GM19043 (cell line): ENCODE data around the gene LTK.
"Not testable (repeated sequence)": the region's sequence is repeated elsewhere in the genome, so short reads cannot be mapped to it uniquely, and the experiment has no call there.

ENCODE experiments used
- ATAC-seq: cut with Tn5 transposase; IDR thresholded peaks from one replicate; pipeline ENCODE4 v1.9.1; 2021; ENCODE audit warnings: low read depth; ENCODE audit not compliant: unreplicated experiment

The LTK gene

DNA sequence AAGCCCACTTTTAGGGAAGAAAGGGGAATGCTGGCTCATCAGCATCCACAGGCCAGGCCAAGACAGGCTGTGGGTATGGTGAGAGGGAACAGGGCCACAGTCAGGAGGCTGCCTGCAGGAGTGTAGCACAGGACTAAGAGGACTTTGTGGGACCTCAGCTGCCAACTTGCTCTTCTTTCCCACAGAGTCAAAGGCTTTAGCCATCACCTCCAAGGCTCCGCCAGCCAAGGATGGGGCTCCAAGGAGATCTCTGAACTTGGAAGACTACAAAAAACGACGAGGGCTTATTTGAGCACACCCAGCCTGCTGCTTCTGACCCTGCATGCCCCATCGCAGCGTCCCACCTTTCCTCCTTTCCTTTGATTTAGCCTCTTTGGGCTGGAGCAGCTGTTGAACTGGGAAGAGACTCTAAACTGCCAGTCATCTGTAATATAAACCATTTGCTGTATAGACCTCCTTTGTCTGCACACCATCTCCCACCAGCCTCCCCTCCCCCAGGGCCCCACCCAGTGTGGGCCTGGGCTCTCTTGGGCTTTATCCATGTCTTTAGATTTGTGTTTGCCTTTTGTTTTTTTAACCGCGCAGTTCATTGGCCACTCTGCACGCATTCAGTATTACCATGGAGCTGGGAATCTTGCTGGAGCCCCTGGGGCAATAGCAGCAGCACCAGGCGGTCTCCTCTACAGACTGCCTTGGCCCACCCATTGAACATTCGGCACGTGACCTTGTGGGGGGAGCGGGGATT, 33.1 kb downstream of the LTK start:
- ATAC-seq: no peak

DNA sequence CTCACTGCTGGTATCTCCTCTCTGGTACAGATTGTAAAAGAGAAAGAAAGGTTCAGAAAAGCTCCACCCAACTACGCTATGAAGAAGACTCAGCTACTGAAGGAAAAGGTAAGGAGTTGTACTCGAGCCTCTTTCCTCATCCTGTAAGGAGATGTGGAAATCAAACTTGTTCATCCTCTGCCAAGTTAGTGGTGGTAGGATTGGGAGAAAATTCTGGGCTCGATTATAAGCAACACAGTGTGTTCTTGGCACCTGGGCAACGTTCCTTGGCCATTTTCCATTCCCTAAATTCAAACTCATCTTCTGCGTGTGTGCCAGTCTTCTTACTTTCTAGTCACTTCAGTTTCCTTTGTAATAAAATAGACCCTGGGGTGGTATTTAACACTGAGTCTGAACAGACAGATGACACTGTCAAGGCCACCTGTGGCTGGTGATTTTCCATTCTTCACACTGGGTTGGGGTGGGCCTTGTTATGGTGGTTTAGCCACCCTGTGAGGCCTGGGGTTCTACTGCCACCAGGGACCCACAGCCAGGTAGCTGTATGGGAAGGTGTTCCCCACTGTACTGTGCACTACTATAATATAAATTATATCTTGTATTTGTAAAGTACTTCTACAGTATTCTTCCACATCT, 37.1 kb downstream of the LTK start:
- ATAC-seq: no peak

DNA sequence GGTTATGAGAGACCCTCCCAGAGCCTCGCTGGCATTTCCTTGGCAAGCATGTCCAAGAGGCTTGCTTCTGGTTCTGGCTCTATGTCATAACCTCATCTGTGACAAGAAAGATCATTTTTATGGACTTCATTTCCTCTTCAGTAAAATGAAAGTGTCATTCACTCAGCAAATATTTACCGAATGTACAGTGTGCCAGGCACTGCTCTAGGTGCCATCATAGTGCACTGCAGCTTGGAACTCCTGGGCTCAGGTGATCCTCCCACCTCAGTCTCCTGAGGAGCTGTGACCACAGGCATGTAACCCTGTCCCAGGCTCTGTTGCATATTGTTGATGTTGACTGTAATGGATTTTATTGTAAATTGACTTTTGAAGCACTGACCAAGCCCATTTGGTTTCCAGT, 38.7 kb downstream of the LTK start:
- ATAC-seq: no peak

DNA sequence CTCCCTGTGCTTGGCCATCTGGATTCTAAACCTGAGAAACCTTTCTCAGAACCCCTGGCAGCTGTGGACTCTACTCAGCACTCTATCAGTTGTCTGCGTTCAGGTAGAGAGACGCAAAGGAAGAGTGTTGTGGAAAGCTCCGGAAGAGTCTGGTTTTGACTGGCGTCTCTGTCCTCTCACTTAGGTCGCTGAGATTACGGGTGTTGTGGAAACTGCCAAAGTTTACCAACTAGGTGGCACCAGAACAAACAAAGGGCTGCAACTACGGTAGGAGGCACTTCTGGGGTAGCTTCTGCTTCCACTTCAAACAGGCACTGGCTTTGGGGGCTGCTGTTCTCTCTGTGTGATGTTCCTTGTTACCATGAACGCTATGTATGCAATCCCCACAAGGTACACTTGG, 39.2 kb downstream of the LTK start:
- no peak for ATAC-seq

DNA sequence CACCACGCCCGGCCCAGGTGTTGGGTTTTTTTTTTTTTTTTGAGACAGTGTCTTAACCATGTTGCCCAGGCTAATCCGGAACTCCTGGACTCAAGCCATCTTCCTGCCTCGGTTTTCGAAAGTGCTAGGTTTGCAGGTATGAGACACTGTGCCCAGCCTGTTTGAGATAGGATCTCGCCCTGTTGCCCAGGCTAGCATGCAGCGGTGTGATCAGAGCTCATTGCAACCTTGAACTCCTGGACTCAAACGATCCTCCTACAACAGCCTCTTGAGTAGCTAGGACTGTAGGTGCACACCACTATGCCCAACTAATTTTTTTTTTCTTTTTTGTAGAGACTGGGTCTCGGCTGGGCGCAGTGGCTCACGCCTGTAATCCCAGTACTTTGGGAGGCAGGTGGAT, 40.2 kb downstream of the LTK start:
- no peak for ATAC-seq

DNA sequence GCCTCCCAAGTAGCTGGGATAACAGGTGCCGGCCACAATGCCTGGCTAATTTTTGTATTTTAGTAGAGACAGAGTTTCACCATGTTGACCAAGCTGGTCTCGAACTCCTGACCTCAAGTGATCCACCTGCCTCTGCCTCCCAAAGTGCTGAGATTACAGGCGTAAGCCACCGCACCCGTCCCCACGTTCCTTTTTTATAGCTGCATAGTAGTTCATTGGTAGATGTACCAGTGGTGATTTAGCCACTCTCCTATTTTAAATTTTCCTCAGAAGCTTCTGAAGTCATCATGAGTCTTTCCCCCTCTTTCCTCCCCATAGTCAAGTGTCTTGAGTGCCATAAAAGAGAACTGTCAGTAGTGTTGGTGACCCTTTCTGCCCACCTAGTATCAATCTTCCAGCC, 44.0 kb downstream of the LTK start:
- not testable (repeated sequence) for ATAC-seq

DNA sequence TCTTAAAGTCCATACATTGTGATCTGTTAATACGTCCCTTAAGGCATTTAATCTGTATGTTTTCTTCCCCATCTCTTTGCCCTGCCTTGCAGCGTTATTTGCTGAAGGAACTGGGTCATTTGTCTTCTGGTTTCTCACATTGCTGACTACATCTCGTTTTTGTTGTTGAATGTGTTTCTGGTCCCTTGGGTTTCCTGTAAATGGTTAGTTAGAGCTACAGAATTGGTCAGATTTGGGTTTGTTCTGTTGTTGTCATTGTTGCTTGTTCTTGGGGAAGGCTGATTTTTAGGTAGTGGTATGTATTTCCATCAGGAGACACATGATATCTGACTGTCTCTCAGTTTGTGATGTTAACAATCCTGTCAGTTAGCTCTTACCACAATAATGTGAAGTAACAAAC, 46.9 kb downstream of the LTK start:
- no peak for ATAC-seq

DNA sequence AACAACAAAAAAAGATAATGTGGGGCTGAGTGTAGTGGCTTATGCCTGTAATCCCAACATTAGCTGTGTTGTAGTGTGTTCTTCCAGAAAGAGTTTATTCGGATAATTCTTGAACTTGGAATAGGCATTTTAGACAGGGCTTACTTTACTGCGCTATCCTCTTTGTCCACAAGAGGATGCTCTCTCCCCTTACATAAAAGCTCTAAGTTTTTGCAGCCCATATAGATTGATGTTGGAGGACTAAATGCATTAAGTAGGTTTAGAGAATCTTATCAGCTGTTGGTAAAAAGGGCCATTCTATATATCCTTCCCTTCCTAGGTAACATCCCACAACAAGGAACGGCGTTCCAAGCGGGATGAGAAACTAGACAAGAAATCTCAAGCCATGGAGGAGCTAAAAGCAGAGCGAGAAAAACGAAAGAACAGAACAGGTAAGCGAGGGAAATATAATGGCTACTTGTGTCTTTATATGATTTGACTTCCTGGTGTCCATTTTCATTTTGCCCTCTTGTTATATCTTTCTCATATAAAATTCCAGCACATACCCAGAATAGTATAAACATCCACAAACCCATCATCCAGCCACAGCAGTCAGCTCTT, 47.7 kb downstream of the LTK start:
- ATAC-seq: no peak

DNA sequence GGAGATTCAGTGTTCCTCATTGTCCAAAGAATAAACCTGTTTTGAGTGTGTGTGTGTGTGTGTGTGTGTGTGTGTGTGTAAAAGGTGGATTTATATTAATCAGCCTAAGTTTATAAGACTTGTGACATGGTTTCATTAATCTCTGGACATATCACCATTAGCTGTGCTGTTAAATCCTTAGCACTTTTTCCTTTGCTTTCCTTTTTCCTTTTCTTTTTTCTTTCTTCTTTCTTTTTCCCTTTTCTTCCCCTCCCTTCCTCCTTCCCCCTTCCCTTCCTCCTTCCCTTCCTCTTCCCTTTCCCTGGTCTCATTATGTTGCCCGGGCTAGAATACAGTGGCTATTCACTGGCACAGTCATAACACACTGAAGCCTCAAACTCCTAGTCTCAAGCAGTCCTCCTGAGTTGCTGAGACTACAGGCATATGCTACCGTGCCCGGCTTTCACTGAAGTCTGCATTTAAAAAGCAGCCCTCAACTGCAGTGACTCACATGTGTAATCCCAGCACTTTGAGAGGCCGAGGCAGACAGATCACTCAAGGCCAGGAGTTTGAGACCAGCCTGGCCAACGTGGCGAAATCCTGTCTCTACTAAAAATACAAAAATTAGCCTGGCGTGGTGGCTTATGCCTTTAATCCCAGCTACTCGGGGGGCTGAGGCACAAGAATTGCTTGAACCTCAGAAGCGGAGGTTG, 48.6 kb downstream of the LTK start:
- ATAC-seq: no peak

DNA sequence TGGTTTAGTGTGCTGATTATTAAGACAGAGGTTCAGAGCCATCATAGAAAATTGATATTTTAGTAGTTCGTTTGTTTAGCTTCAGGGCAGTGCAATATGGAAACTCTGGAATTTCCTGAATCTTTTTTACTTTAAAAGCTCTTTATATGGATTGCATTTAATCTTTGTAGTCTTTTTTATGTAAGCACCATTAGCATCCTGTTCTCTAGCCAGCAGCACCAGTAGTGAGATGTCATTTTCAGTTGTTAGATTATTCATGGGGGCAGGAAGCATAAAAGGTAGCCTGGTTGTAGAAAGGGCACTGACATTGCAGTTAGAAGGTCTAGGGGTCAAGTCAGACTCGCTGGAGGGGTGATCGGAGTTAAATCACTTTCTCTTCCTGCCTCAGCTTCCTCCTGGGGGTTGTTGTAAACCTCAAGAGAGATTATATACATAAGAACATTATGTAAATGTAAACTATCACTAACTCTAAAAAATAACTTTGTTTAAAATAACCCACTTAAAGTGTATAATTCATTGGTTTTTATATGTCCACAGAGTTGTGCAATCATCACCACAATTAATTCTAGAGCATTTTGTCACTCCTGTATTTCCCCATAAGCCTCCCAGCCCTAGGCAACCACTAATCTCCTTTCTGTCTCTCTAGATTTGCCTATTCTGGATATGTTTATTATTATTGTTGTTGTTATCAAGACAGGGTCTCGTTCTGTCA, 51.4 kb downstream of the LTK start:
- ATAC-seq: no peak
